ENCODE measurements around the gene HOXC13. TPM values are rescaled to one million over a fixed set of nuclear protein-coding genes. Genes with fewer than 3 reads are reported as not detected.

Gene HOXC13
- total RNA-seq, 1 experiment from 2014 or later = 0.48 TPM

DNA sequence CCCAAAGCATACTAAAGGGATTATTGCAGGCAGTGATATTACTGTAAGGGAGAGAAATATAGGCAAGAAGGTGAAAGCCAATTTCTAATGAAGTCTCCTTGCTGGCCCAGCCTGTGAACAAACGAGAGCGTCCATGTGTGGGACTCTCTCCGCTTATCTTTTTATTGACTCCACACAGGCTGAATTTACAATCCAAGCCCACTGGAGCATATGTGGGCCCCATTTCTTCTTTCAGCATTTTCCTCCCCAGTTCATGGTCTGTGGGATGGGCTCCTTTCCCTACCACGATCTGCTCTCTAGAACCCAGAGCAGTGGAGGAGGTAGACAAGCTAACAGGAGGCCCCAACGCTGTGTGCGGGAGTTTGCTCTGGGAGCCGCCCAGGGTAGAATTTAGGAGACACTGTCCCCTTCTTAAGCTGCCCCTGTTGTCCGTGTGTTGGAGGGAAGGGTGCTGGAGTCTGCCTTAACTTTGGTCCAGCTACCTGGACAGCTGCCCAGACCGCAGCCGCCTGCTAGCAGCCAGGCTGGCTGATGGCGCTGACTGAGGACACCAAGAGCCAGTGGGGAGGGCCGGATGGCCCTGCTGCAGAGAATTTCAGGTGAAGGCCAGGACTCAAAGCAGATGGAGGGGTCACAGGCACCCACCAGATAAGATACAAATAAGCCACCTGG, 31.1 kb downstream of the HOXC13 start:
- no peak for DNase-seq (ENCODE audit: low read depth)

DNA sequence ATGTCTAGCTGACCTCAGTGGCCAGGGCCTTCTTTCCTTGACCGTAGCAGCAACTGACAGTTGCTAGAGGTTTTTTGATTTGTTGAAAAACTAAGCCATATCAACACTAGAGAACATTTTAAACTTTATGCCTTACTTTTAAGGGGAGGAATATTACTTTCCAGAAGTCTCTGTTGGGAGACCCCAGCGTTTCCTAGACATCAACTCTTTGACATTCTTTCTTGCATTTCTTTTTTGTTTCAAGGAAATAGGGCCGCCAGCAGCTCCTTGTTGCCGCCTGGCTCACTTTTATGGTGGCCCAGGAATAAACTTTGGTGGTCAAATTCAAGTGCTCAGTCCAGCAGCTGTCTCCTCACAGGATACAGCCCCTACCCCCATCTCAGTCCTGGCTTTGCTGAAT, 31.8 kb downstream of the HOXC13 start:
- no peak for DNase-seq (ENCODE audit: low read depth)

DNA sequence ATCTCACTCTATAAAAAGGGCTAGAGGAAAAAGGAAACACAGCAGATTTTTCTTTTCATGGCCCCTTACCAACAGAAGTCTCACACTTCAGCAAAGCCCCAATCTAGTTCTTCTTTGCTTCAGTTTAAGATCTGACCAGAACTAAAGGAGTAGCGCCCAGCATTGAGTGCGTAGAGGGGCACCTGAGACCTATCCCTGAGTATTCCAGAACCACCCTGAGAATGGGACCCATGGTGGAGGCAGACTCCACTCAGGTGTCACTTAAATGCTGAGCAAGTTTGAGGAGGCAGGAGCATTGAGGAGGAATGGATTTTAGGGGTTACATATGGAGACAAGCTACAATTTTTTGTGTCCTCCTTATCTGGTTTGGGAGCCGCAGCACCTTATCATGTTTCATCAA, 32.5 kb downstream of the HOXC13 start:
- DNase-seq (ENCODE audit: low read depth) = no peak

DNA sequence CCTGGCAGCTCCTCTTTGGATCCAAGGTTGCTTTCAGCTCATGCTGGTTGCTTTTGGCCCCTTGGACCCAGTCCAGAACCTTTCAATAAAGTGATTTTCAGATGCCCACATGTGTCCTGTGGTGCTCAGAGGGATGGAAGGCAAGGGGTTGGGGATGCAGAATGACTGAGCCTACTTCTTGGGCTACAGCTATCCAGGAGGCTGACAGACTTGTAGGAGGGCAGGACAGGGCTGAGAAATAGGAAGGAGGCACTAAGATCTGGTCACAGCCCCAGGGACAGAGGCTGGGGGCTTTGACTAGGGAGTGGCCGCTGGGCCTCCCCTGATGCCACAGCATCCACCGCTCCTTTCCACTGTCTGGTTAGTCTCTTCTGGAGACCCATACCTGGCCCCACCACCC, 33.1 kb downstream of the HOXC13 start:
- DNase-seq (ENCODE audit: low read depth) = no peak

DNA sequence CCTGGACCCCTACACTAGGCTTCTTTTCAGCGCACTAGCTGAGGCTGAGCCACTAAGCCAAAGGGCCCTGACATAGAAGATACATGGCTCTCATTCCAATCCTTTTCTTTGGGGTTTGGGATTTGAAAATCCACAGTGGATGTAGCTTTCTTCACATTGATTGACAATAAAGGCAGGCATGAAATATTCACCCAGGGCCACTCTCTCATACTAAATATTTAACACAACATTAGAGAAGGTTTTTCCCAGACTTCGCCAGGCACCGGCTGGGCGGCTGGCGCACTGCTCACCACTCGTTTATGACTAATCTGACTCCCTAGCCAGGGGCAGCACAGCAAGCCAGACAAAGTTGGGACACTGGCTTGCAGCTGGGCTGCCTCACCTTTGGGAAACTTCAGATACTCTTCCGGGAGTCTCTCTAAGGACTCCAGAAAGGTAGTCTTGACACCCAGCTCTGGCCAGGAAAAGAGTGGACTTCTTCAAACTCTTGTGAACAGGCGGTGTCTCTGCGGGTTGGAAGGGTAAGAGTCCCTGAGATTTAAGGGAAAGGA, 33.6 kb downstream of the HOXC13 start:
- peak; percentile 65 for DNase-seq (ENCODE audit: low read depth)

DNA sequence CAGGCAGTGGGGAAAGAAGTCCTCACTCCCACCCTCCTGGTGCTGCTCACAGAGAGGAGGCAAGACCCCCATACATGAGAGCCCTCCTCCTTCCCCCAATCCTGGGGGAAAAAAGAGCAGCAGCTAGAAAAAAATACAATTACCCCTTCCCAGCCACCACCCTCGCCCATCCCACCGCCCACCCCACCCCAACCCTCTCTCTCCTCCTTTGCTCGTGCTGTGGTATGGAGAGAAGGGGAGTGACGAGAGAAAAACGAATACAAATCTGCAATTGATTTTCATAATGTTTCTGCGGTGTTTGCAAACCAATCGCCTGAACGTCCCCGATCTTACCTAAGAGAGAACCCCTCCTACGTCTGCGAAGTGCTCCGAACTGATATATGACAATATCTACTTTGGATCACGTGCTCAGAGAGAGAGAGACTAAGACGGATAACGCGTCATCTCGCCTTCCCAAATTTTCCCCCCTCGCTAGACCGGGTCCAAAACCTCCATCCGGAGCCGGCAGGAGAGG, 34.1 kb downstream of the HOXC13 start, which contains the start of gene HOXC11:
Gene HOXC11, plus strand, starts transcription at position 405 of the 514 bp plus-strand sequence. CDS start 116 bp downstream, outside the sequence.
- DNase-seq (ENCODE audit: low read depth) = no peak

DNA sequence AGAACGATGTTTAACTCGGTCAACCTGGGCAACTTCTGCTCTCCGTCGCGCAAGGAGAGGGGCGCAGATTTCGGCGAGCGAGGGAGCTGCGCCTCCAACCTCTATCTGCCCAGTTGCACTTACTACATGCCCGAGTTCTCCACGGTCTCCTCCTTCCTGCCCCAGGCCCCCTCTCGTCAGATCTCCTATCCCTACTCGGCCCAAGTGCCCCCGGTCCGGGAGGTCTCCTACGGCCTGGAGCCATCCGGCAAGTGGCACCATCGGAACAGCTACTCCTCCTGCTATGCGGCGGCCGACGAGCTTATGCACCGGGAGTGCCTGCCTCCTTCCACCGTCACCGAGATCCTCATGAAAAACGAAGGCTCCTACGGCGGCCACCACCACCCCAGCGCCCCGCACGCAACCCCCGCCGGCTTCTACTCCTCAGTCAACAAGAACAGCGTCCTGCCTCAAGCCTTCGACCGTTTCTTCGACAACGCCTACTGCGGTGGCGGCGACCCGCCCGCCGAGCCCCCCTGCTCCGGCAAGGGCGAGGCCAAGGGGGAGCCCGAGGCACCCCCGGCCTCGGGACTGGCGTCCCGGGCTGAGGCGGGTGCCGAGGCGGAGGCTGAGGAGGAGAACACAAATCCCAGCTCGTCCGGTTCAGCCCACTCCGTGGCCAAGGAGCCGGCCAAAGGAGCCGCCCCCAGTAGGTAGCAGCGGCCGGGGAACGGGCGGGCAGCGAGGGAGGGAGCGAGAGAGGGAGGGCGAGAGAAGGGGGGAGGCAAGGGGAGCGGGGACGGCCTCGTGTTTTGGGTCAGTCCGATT, 34.8 kb downstream of the HOXC13 start:
- DNase-seq (ENCODE audit: low read depth) = peak; percentile 41

DNA sequence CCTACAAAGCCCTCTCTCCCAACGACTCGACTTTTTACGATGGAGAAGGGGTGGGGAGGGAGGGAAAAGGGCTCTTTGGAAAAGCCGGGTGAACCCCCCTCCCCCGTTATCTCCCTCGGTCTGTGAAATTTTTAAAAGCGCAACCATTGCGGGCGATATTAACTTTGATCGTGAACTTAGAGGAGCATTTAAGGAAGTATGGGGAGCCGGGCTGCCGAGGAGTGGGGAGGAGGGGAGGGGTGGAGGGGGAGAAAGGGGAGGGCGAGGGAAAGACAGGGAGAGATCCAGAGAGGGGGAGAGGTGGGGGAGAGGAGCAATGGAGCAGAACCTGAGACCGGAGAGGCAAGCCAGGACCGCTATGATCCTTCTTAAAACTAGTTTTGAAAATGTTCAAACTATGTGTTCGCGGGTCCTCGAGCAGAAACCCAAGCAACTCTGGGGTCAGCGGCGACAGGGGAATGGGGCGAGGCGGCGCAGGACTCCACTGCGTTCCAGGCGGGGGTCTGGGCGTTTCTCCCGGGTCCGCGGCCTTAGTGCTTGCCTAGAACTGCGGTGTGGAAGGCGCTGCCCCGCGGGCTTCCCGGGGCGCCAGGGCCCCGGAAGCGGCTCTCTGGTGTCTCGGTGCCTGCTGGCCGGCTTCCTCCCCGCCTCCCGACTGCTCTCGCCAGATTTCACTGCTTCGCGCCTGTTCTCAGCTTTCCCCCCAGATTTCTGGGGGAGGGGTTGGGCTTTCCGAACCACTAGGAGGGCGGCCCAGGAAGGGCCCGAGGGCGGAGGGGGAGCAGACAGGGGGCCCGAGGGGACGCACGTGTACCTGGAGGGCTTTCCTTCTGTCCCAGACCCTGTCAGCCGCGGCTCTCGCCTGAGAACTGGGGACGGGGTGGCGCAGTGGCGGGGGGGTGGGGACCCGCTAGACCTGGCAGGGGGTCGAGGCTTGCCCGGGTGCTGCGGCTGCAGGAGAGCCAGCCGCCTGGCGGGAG, 35.7 kb downstream of the HOXC13 start, which contains the start of gene HOTAIR:
Gene HOTAIR, minus strand, starts transcription at position 871 of the 980 bp plus-strand sequence.
- DNase-seq (ENCODE audit: low read depth) = peak; percentile 61

DNA sequence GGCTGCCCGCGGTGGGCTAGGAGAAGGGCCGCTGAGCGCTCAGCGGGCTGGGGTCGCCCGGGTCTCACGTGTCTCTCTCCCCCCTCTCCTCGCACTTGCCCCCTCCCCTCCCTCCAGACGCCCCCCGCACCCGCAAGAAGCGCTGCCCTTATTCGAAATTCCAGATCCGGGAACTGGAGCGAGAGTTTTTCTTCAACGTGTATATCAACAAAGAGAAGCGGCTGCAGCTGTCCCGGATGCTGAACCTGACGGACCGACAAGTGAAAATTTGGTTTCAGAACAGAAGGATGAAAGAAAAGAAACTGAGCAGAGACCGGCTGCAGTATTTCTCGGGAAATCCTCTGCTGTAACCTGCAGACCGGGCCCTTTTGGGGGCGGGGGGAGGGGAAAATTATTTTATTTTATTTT, 36.4 kb downstream of the HOXC13 start:
- DNase-seq (ENCODE audit: low read depth) = no peak

DNA sequence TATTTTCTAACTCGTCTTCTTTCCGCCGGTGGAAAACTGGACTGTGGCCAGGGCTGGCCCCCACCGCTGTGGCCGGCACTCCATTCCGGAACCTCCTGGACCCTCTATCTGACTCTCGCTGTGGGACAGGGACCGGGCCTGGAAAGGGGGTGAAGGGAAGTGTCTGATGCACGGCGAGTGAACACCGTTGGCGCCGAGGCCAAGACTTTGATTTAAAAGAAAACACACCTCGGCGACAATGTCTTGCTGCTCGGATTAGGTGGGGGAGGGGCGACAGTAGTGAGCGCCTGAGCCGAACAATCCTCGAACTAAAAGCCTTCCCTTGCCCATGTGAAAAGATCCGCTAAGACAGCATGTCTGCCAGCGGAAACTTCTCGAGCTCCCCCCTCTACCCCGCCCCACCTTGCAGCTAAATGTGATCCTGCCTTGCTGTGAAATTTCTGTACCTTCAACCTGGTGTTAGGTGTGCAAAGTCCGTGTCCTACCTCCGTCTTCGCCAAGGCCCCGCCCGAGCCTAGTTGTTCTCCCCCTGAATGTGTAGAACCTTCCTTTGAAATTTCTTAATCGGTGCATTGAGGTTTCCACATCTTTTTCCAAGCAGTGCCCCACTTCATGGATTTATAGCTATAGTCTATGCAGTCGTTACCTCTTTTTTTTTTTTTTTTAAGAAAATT, 37.0 kb downstream of the HOXC13 start:
- no peak for DNase-seq (ENCODE audit: low read depth)

DNA sequence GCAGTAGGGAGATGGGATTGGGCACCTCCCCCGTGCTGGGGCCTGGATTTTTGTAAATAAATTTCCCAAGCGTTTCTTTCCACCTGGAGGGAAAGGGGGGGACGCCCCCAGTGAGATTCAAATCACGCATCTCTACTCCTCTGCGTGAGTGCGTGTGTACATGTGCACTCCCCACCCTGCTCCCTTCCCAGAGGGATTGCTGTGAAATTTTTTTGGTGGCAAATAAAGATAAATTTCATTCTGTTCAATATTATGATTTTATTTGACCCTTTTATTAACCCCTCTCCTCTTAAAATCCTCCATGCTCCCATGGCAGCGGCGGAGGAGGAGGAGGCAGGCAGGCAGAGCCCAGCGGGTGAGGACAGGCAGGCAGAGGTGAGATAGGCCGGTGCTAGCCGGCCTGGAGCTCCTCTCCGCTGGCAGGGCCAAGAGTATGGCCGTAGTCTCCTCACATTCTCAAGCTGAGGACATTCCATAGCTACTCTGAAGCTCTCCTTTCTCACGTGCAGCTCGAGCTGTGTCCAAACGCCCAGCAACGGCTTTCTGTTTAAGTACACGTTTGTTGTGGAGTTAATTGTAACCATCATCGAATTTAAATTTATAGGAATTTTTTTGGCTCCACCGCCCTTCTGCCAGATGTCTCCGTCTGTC, 37.7 kb downstream of the HOXC13 start:
- no peak for DNase-seq (ENCODE audit: low read depth)

DNA sequence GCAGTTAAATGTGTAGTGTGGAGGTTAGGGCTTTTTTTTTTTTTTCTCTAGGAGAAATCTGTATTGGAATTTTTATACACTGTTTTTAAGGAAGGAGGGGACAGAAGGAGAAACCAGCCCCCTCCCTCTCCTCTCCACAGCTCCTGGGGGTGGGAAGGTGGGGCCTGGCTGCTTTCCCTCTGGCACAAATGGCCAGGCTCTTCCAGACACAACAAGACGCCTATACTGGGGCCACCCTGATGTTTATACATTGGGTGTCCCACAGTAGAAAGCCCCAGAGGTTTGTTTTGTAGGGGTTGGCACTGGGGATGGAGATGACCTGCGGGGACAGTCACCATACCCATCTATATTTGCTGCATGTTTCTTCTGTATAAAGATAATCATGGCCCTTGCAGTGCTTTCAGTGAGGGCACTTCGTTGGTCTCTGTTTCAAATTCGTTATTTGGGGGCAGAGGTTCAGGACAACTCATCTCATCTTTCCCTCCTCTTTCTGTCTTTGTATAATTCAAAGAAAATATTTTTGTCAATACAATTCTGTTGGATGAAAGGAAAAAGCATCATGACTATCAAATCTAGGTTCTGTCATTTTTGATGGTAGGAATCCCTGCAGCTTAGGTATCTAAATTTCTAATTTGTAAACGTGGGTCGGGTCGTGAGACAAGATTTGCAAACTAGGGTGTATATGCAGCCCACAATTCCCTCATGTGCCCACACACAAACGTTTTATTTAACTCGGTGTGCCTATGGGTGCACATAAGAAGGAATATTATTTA, 38.4 kb downstream of the HOXC13 start:
- DNase-seq (ENCODE audit: low read depth) = no peak

DNA sequence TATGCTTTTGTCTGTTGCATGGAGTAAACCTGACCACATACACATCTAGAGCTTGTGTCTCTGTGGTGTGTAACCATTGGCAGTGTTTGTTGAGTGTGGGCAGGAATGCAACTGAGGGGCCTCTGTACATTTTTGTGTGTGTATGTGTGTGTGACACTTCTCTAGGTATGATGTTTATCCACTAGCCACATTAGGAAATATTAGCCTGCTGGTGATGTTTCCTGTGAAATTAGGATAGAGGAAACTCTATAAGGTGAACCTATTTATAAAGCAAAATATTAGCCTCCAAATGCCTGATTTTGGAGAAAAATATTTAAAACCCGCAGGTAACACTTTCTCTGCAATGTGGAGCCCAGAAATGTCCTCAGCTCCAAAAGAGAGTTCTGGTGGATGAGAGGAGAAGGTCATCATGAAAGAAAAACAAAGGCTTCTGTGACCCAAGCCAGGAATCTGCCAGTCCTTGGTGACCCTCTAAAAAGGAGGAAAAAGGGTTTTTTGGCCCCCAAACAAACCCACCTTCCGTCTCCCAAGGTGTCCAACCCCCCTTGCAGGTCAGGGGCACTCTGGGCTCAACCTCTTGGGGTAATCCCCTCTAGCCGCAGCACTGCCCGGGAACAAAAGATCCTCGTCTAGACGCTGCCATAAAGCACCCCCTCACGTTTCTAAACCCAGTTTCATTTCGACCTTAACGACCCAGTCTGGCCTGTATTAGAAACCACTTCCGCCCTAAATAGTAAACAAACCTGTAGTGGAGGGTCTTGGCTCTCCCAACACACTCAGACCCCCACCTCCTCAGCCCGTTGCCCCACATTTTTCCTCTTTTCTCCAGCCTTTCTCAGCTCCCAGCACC, 39.2 kb downstream of the HOXC13 start:
- DNase-seq (ENCODE audit: low read depth) = no peak

DNA sequence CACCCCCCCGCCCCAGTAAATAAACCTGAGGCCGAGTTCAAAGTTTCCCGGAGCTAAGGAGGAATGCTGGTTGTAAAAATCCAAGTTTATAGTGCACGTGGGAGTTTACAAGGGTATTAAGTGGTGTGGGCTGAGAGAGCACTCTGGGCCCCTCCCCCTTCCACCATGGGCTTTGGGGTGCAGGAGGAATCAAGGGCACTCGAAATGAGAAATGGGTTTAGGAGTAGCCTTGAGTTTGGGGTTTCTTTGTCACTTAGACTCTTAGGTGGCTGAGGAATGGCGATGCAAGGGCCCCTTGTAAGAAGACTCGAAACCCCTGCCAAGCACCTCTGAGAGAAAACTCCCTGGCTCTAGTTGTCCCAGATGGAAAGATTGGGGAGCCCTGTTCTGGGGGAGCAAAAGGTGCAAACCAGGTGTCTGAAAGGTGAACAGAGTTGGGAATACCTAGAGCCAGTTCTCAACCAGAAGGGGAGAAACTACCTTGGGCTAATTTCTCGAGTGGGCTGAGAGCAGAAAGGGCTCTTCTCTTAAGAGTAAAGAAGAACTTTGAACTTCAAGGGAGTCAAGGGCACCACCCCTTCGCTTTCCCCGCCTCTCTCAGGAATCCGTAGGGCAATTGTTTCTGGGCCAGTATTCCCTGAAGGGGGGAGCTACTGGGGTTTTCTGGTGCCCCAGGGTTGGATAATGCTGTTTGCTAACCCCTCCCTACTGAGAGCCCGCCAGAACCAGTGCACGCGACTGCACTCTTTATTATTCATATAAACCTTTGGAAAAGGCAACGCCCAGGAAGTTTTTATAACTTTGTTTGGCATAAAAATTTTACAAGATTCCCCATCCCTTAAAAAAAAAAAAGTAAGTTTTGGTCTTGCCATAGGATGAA, 40.1 kb downstream of the HOXC13 start:
- DNase-seq (ENCODE audit: low read depth) = no peak

DNA sequence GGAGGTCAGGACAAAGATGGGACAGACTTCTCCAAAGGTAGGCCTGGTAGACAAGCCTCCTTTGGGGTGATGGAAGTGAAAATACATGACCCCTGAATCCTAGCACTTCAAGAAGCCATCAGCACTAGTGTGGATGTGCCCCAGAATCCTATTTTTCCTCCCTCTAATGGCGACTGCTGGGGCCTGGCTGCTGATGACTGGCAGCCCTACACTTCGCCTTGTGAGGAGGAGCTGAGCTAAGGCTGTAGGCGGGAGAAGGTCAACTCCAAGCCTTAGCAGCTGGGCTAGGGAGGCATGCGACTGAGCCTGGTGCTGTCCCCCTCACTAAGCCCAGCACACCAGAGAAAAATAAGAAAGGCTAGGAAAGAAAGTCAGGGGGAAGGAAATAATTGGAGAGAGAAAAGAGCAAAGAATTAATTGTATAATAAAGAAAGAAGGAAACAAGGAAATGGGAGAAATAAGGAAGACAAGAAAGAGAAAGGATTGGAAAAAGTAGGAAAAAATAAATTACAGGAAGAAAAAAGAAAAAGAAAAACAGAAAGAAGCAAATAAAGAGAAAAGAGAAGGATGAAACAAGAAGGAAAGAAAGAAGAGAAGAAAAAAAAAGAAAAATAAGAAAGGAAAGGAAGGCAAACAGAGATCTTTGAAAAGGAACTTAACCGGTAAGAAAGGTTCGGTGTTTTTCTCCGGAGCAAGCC, 41.6 kb downstream of the HOXC13 start:
- DNase-seq (ENCODE audit: low read depth) = no peak

DNA sequence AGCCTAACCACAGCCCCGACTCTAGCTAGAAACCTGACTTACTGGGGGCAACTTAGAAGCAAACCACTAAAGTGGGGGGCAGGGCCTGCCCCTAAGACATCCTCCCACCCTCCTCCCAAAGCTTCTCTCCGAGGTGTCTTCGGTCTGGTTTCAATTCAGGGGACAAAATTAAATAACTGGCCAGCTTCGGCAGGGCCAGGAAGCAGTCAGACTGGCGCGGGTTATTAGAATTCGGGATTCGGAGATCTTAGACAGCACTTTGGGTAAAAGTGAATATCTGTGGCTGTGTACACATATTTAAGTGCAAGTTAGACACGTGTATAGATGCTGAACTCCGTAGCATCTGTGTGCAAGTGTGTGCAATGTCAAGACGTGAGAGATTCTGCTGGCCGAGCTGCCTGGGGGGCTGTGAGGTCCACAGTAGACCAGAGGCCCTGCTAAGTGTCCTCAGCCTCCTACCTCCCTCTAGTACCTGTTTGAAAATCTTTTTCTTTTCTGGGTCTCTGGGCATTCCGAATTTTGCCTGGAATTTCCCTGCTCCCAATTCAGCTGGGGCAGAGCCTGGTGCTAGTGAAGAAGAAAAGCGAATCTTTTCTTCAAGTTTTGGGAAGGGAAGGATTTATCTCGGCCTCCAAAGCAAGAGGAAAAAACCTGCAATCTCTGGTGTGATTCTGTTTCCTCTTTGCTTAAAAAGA, 42.3 kb downstream of the HOXC13 start:
- DNase-seq (ENCODE audit: low read depth) = no peak

Measured in RPMI7951 (cell line).